Amniotic epithelial cell (primary cell): Measurements from ENCODE around the gene SLC22A17.

ENCODE experiments used
- DNase-seq: peaks from one replicate; pipeline ENCODE4 v3.0.0-alpha.2; 2010; ENCODE audit warnings: low read depth

The SLC22A17 gene

DNA sequence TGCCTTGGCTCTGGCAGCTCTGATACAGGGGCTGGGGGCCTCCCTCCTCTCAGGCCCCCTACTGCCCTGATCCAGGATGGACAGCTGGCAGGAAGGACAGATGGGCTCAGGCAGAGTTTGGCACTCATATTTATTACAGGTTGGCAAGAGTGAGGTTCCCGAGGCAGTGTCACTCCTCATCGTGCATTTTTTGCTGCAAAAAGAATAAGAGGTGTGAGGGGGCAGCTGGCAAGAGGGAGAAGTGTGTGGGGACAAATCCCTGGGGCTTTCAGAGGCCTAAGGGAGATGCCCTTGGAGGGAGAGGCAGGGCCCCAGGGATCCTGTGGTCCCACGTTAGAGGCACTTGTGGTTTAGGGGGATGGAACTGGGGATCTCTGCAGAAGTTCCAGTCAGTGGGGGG lies 29.2 kb upstream of the SLC22A17 start:
- no peak for DNase-seq

GRCh38 chr14:23380976-23381375 lies 28.3 kb upstream of the SLC22A17 start:
- DNase-seq = no peak

DNA sequence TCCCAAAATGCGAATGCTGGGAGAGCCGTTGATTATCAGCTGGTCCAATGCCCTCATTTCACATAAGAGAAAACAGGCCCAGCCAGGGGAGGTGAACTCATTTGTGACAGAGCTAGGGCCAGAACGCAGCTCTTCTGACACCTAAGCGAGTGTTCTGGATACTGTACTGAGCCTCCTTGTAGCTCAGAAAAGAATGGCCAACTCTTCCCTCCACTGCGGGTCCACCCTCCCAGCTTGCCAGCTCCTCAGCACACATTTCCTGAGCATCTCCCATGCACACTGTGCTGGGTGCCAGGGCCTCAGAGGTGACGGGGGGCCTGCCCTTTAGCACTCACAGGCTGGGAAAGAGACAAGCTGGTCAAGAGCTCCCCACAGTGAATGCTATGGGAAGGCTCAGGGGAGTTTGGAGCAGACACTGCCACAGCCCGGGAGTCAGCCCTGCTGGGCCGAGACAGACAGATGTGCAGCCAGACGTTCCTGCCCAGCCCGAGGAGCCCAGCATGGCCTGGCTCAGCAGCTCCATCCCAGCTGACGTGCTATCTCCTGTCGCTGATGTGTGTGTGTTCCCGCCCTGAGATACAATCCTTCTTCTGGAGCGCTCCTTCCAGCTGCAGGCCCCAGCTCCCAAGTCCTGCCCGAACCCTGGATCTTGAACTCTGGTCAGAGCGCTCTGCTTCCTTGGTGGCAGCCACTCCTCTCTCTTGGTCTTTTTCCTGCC lies 27.7 kb upstream of the SLC22A17 start:
- no peak for DNase-seq

GRCh38 chr14:23379366-23380196 lies 26.9 kb upstream of the SLC22A17 start:
- peak; percentile 12 for DNase-seq

DNA sequence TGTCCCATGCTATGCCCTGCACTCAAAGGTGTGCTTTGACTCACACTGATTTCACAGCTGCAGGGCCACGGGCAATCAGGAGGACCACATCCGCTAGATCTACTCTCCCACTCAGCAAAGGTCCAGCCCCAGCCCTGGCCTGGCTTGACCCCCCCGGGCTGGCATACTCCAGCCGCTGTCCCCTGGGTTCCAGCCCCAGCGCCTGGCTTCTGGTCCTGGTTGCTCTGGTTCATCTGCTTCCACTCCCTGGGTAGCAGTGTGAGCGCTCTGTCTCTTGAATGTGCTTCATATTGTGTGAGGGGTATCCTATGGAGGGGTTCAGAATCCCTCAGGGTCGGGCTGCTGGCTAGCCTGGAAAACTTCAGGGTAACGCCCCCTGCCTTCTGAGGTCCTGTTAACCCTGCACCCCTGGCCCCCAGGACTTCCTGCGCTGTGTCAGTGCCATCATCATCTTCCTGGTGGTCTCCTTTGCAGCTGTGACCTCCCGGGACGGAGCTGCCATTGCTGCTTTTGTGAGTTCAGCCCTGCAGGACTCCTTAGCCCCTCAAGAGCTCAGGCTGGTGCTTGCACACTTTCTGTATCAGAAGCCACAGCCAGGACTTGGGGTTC lies 26.0 kb upstream of the SLC22A17 start:
- no peak for DNase-seq

DNA sequence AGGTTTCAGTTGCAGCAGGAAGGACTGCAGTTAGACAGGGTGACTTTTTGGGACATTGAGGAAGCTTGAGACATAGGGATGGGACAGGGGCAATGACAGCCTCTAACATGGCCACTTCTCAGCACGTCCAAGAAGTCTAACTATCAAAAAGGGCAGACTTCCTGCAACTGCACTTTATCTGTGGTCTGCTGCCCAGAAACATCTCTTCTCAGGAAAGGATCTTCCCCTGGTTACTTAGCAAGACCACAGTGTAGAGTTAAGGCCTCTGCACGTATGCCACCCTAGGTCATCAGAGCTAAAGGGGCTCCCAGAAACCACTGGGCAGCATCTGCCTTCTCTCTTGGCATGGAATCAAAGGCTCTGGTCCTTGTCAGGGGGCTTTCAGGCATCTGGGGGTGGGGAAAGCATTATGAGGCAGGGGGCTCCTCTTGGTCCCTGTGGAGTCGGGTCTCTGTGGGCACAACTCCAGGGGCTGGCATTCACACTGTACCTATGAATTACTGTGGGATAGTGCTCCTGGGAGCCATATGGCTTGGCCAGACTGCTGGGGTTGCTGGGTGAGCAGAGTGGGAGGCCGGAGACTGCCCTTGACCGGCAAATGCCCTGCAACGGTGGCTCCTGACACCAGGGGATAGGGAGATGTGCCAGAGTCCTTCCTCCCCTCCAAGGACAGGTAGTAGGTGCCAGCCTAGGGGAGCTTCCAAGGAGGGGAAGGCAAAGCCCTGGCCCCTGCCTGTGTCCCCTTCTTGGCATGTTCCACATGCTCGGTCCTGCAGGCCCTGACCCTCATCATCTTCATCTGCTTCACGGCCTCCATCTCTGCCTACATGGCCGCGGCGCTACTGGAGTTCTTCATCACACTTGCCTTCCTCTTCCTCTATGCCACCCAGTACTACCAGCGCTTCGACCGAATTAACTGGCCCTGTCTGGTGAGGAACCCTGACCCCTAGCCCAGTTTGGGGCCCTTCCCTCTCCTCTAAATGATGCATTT lies 25.2 kb upstream of the SLC22A17 start:
- DNase-seq = no peak

DNA sequence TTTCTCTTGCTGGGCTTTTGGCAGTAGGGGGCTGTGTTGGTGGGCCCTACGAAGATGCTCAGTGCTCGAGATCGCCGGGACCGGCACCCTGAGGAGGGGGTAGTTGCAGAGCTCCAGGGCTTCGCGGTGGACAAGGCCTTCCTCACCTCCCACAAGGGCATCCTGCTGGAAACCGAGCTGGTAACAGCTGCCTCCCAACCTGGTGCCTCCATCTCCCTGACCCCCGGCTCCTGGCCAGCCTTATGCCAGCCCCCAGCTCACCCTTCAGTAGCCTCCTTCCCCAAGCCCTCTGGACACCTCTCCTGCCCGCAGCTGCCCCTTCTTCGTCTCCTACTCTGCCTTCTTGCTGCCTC lies 24.5 kb upstream of the SLC22A17 start:
- DNase-seq = no peak

GRCh38 chr14:23376482-23377197 lies 24.0 kb upstream of the SLC22A17 start, which contains the start of gene CMTM5:
TSS of gene CMTM5 (plus strand) at chr14:23377046. CDS start at chr14:23377252, 206 bp downstream.
- no peak for DNase-seq

GRCh38 chr14:23375527-23376251 lies 23.0 kb upstream of the SLC22A17 start:
- DNase-seq = no peak

DNA sequence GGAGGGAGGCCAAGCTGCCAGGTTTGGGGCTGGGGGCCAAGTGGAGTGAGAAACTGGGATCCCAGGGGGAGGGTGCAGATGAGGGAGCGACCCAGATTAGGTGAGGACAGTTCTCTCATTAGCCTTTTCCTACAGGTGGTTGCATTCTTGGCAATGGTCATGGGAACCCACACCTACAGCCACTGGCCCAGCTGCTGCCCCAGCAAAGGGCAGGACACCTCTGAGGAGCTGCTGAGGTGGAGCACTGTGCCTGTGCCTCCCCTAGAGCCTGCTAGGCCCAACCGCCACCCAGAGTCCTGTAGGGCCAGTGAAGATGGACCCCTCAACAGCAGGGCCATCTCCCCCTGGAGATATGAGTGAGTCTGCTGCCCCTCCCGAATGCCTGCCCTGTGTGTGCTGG lies 20.4 kb upstream of the SLC22A17 start:
- DNase-seq = no peak

GRCh38 chr14:23372509-23372908 lies 19.8 kb upstream of the SLC22A17 start, which contains the start of gene IL25:
TSS of gene IL25 (plus strand) at chr14:23372809.
- no peak for DNase-seq

GRCh38 chr14:23371865-23372264 lies 19.2 kb upstream of the SLC22A17 start:
- DNase-seq = no peak

DNA sequence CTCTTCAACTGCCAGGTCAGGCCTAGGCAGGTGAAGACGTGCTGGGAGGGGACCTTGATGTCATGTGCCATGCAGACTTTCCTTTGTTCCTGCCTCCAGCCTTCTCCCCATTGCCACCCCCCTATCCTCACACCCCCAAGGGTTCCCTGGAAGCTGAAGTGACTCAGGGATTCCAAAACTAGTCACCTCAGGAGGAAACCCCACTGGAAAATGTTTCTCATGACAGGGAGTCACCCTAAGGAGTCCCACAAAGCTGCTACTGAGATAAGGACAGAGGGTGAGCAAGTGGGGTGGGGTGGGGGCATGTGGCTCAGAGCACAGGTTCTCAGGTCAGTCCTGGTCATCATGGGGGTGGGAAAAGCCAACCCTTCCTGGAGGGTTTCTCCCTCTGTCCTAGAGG lies 17.5 kb upstream of the SLC22A17 start:
- no peak for DNase-seq

DNA sequence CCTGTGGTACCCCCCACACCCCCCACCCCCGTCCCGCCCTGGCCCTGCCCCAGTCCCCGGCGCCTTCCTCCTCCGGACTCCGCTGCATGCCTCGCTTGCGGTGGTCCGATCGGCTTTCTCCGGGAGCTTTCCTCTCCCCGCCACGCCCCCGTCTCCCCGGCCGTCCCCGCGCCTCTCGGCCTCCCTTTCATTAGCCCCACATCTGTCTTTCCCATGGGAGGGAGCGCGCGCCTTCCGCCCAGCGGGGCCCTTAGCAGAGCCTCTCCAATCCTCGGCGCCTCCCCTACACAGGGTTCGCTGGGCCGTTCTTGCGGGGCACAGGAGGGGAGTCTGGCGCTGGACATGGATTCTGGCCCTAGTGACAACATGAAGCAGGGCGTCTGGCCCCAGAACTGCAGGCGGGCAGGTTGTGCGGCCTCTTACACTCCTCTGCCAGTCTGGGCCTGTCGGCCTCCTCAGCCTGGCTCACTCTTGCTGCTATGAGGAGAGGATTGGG lies 13.8 kb upstream of the SLC22A17 start:
- peak; percentile 14 for DNase-seq

GRCh38 chr14:23365732-23366425 lies 13.2 kb upstream of the SLC22A17 start:
- peak; percentile 35 for DNase-seq

- no peak for DNase-seq
These were observed 12.5 kb upstream of the SLC22A17 start, which contains the start of gene EFS for GRCh38 chr14:23365036-23365731. TSS of gene EFS (minus strand) at chr14:23365172. CDS start at chr14:23365025, 147 bp downstream.

DNA sequence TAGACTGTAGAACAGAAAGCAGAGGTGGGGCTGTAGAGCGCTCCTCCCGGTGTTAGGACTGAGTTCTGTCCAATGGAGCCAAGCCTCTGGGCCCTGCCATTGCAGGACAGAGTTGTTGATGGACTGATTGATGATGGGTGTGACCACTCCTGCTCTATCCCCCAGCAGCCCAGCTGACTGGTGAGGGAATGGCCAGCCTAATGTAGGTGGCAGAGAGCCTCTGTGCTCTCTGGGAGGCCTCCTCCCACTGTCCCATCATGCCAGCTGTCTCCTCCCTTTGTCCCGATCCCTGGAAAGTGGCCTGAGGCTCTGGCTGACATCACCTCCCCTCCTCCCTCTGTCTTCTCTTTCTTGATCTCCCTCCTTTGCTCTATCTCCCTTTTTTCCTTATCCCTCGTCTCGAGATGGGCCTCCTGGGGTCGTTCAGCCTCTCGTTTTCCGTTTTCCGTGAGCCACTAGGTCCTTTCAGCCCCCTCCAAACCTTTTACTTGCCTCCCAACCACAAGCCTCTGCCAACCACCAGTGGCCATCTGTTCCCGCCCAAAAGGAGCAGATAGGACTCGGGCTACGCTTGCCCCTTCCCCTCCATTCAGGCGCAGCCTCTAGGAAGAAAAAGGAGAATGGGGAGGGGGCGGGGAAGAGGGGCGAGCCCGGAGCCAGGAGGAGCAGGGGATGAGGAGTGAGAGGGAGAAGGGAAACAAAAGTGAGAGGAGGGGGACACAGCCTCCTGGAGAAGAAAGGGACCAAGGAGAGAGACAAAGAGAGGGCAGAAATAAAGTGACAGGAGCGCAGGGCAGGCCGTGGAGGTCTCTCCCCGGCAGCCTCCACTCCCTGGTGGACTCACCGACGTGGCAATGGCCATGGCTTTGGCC lies 11.7 kb upstream of the SLC22A17 start:
- DNase-seq = no peak

DNA sequence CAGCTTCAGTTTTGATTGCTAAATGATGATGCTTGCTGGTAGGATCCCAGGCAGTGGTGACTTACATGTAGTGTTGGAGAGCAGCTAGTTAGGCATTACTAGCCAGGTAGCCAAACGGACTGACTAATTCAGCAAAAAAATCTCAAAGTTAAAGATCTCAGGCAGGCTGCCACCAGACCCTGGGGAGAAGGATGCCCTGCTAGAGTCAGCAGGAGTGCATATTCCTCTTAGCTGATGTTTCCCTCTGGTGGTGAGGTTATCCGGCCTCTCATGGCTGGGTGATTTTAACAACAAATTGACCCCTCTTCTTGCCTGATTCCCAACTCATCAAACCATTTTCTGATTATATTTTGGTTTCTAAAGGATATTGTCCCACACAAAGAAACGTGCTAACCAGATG lies 9.5 kb upstream of the SLC22A17 start:
- no peak for DNase-seq
